Measurements from ENCODE around the gene PAX7. TPM values are rescaled to one million over a fixed set of nuclear protein-coding genes. Genes with fewer than 3 reads are reported as not detected.

The PAX7 gene
- total RNA-seq, 1 donor = not detected

DNA sequence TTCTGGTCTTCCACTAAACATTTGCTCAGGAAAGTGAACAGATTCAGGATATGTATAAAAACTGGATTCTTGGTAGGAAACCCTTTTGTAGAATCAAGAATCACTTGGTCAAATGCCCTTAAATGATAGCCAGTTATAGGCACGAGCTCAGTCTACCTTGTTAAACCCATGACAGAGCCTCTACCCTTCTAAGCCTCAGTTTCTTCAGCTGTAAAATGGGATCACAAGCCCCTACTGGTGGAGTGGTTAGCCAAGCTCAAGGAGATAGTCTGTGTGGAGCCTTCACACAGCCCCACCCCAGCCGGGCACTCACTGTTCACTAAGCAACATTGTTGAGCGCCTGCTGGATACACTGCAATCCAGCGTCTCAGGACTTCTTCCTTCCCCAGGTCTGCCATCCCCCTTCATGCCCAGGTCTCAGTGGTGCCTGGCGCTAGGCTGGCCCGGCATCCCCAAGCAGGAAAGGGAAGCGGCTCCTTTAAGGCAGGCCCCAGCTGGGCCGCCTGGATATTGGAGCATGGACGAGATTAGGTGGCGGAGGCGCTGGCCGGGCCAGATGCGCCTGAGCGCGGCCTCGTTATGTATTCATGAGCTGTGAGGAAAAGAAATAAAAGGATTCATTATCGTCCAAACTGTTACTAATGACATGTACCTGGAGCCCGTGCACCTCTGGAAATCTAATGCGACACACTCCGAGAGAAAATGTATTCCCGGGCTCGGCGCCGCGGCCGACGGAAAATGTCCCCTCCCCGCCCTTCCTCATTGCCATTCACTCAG is 153.2 kb downstream of the PAX7 start:
- Histone ChIP-seq H2AFZ (ENCODE audit: low read length) (no peak overlapping the region), H4K20me1 (ENCODE audit: insufficient read depth, low read length) (no peaks in the 10 kb centered on the region), H3K4me3 (ENCODE audit: insufficient read depth, low read length) (no peak overlapping the region), H3K79me2 (ENCODE audit: insufficient read depth, low read length) (no peaks in the 10 kb centered on the region), H3K27me3 (ENCODE audit: insufficient read depth, low read length) (peaks cover 22% of the 10 kb centered on the region), H3K36me3 (ENCODE audit: insufficient read depth, low read length) (no peaks in the 10 kb centered on the region), H3K4me2 (ENCODE audit: insufficient read depth, low read length) (no peak overlapping the region), H3K27ac (ENCODE audit: low read depth, low read length) (no peak overlapping the region), H3K4me1 (ENCODE audit: insufficient read depth, low read length) (no peaks in the 10 kb centered on the region), H3K9me3 (ENCODE audit: low read depth, low read length) (no peaks in the 10 kb centered on the region)
- no peak for DNase-seq (ENCODE audit: insufficient read length, low spot score, missing footprints)
- TF ChIP-seq, protein P1, sequence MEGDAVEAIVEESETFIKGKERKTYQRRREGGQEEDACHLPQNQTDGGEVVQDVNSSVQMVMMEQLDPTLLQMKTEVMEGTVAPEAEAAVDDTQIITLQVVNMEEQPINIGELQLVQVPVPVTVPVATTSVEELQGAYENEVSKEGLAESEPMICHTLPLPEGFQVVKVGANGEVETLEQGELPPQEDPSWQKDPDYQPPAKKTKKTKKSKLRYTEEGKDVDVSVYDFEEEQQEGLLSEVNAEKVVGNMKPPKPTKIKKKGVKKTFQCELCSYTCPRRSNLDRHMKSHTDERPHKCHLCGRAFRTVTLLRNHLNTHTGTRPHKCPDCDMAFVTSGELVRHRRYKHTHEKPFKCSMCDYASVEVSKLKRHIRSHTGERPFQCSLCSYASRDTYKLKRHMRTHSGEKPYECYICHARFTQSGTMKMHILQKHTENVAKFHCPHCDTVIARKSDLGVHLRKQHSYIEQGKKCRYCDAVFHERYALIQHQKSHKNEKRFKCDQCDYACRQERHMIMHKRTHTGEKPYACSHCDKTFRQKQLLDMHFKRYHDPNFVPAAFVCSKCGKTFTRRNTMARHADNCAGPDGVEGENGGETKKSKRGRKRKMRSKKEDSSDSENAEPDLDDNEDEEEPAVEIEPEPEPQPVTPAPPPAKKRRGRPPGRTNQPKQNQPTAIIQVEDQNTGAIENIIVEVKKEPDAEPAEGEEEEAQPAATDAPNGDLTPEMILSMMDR (IDR thresholded peaks at IDR 0.05; ENCODE audit: extremely low read depth, low read depth, low read length) = no peak

DNA sequence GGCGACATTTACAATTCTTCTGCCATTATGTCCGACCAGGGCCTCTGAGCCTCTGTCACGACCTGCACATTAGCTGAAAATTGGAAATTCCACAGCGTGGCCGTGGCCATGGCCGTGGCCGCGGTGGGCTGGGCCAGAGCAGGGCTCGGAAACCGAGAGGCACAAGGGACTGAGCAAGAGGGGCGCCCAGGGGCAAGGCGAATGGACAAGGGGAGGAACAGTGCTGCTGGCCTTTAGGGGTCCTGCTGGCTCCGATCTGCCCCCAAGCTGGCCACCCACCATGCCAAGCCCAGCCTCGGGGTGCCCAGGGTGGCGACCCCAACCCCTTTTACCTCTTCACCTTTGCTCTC is 153.8 kb downstream of the PAX7 start:
- H4K20me1 ChIP-seq (ENCODE audit: insufficient read depth, low read length) = no peaks in the 10 kb centered on the region

DNA sequence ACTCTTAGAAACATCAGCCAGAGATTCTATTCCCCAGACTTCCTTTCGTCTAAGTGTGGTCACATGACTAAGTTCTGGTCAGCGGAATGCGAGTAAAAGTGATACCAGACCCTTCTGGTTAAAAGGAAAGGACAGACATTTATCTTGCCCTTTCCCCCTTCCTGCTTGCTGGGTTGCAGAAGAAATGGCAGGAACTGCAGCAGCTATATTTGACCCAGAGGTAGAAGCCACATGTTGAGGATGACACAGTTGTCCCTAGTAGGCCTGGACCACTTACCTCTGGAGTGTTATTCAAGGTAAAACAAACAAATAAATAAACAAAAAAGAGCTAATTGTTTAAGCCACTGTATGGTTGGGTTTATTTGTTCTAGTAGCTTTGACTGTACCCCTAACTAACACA is 155.5 kb downstream of the PAX7 start:
- no peak for DNase-seq (ENCODE audit: insufficient read length, low spot score, missing footprints)
- H3K27ac ChIP-seq (ENCODE audit: low read depth, low read length) = no peak overlapping the region
- no peak overlapping the region for H3K4me3 ChIP-seq (ENCODE audit: insufficient read depth, low read length)
- peaks cover 27% of the 10 kb centered on the region for H3K27me3 ChIP-seq (ENCODE audit: insufficient read depth, low read length)
- TF ChIP-seq, protein P1 (IDR thresholded peaks at IDR 0.05; ENCODE audit: extremely low read depth, low read depth, low read length) = no peak
- H3K4me2 ChIP-seq (ENCODE audit: insufficient read depth, low read length) = no peak overlapping the region
- H3K36me3 ChIP-seq (ENCODE audit: insufficient read depth, low read length) = no peaks in the 10 kb centered on the region
- H2AFZ ChIP-seq (ENCODE audit: low read length) = no peak overlapping the region
- H3K4me1 ChIP-seq (ENCODE audit: insufficient read depth, low read length) = no peaks in the 10 kb centered on the region
- no peaks in the 10 kb centered on the region for H3K79me2 ChIP-seq (ENCODE audit: insufficient read depth, low read length)
- H4K20me1 ChIP-seq (ENCODE audit: insufficient read depth, low read length) = no peaks in the 10 kb centered on the region
- H3K9me3 ChIP-seq (ENCODE audit: low read depth, low read length) = no peaks in the 10 kb centered on the region

More for the DNA sequence above, 153.8 kb downstream of the PAX7 start:
- H3K27ac ChIP-seq (ENCODE audit: low read depth, low read length) = no peak overlapping the region
- H3K4me3 ChIP-seq (ENCODE audit: insufficient read depth, low read length) = no peak overlapping the region
- TF ChIP-seq, protein P1 (IDR thresholded peaks at IDR 0.05; ENCODE audit: extremely low read depth, low read depth, low read length) = no peak
- H3K27me3 ChIP-seq (ENCODE audit: insufficient read depth, low read length) = peaks cover 27% of the 10 kb centered on the region
- no peaks in the 10 kb centered on the region for H3K4me1 ChIP-seq (ENCODE audit: insufficient read depth, low read length)
- H3K79me2 ChIP-seq (ENCODE audit: insufficient read depth, low read length) = no peaks in the 10 kb centered on the region
- H2AFZ ChIP-seq (ENCODE audit: low read length) = no peak overlapping the region
- H3K36me3 ChIP-seq (ENCODE audit: insufficient read depth, low read length) = no peaks in the 10 kb centered on the region
- no peaks in the 10 kb centered on the region for H3K9me3 ChIP-seq (ENCODE audit: low read depth, low read length)
- no peak overlapping the region for H3K4me2 ChIP-seq (ENCODE audit: insufficient read depth, low read length)
- no peak for DNase-seq (ENCODE audit: insufficient read length, low spot score, missing footprints)

DNA sequence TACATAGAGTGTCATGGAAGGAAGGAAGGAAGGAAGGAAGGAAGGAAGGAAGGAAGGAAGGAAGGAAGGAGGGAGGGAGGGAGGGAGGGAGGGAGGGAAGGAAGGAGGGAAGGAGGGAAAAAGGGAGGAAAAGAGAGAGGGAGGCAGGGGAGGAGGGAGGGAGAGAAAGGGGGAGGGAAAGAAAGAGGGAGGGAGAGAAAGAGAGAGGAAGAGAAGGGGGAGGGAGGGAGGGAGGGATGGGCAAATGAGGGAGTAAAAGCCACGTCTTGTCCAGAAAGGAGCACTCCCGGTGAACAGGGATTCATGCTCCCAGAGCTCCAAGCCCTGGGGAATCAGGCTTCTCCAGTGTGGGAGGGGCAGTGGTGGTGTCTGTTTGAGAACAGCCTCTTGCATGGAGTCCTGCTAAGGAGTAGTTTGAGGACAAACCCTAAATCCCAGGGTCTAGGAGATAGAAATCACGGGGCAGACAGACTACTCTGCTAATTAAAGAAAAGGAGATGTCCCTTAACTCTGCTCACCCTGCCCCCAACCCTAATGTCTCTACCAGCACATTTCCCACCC is 157.3 kb downstream of the PAX7 start:
- DNase-seq (ENCODE audit: insufficient read length, low spot score, missing footprints) = no peak
- Histone ChIP-seq H2AFZ (ENCODE audit: low read length) (no peak overlapping the region), H3K27ac (ENCODE audit: low read depth, low read length) (no peak overlapping the region), H3K36me3 (ENCODE audit: insufficient read depth, low read length) (no peaks in the 10 kb centered on the region), H3K4me1 (ENCODE audit: insufficient read depth, low read length) (no peaks in the 10 kb centered on the region), H3K9me3 (ENCODE audit: low read depth, low read length) (no peaks in the 10 kb centered on the region), H3K79me2 (ENCODE audit: insufficient read depth, low read length) (no peaks in the 10 kb centered on the region), H3K4me3 (ENCODE audit: insufficient read depth, low read length) (no peak overlapping the region), H3K27me3 (ENCODE audit: insufficient read depth, low read length) (peaks cover 23% of the 10 kb centered on the region), H4K20me1 (ENCODE audit: insufficient read depth, low read length) (no peaks in the 10 kb centered on the region), H3K4me2 (ENCODE audit: insufficient read depth, low read length) (no peak overlapping the region)
- TF ChIP-seq, protein P1 (IDR thresholded peaks at IDR 0.05; ENCODE audit: extremely low read depth, low read depth, low read length) = no peak
